Measurements from ENCODE around the gene LCE2B.

Gene LCE2B

GRCh38 chr1:152681616-152682015 lies 4.3 kb upstream of the LCE2B start:
- no peak for DNase-seq (ENCODE audit: low spot score)
- H3K4me1 Mint-ChIP-seq (ENCODE audit: low read depth), result no peaks in the 10 kb centered on the region
- H3K27me3 Mint-ChIP-seq (ENCODE audit: low read depth), result peaks cover 4% of the 10 kb centered on the region
- no peak overlapping the region for H3K27ac Mint-ChIP-seq
- H3K36me3 Mint-ChIP-seq (ENCODE audit: low read depth), result no peaks in the 10 kb centered on the region
- H3K9me3 Mint-ChIP-seq, result no peaks in the 10 kb centered on the region
- H3K4me3 Mint-ChIP-seq, result no peak overlapping the region

- Mint-ChIP-seq H3K4me1 (ENCODE audit: low read depth) (no peaks in the 10 kb centered on the region), H3K27me3 (ENCODE audit: low read depth) (peaks cover 2% of the 10 kb centered on the region), H3K9me3 (no peaks in the 10 kb centered on the region), H3K27ac (no peak overlapping the region), H3K36me3 (ENCODE audit: low read depth) (no peaks in the 10 kb centered on the region), H3K4me3 (no peak overlapping the region)
- DNase-seq (ENCODE audit: low spot score), result no peak
Measured at GRCh38 chr1:152683846-152684245, 2.1 kb upstream of the LCE2B start.

GRCh38 chr1:152697701-152698600 lies 12.0 kb downstream of the LCE2B start, which contains the start of gene LCE2A:
LCE2A (plus strand) TSS chr1:152698345; CDS start chr1:152698902, 557 bp downstream.
- no peak for DNase-seq (ENCODE audit: low spot score)
- Mint-ChIP-seq H3K9me3 (peaks cover 1% of the 10 kb centered on the region), H3K4me1 (ENCODE audit: low read depth) (no peaks in the 10 kb centered on the region), H3K27ac (no peak within 1 kb of the TSS), H3K27me3 (ENCODE audit: low read depth) (peaks cover 3% of the 10 kb centered on the region), H3K36me3 (ENCODE audit: low read depth) (no peaks in the 10 kb centered on the region), H3K4me3 (no peak within 1 kb of the TSS)

GRCh38 chr1:152699746-152700145 lies 13.8 kb downstream of the LCE2B start:
- Mint-ChIP-seq H3K36me3 (ENCODE audit: low read depth) (no peaks in the 10 kb centered on the region), H3K9me3 (no peaks in the 10 kb centered on the region), H3K4me1 (ENCODE audit: low read depth) (no peaks in the 10 kb centered on the region), H3K4me3 (no peak overlapping the region), H3K27me3 (ENCODE audit: low read depth) (peaks cover 8% of the 10 kb centered on the region), H3K27ac (no peak overlapping the region)
- DNase-seq (ENCODE audit: low spot score), result no peak

- Mint-ChIP-seq H3K4me3 (no peak within 1 kb of the TSS), H3K36me3 (ENCODE audit: low read depth) (no peaks in the 10 kb centered on the region), H3K27me3 (ENCODE audit: low read depth) (peaks cover 19% of the 10 kb centered on the region), H3K9me3 (no peaks in the 10 kb centered on the region), H3K27ac (no peak within 1 kb of the TSS), H3K4me1 (ENCODE audit: low read depth) (no peaks in the 10 kb centered on the region)
- no peak for DNase-seq (ENCODE audit: low spot score)
Measured at GRCh38 chr1:152707860-152708259, 21.9 kb downstream of the LCE2B start, which contains the start of gene LCE4A. LCE4A (plus strand) TSS chr1:152708160; CDS start chr1:152709076, 916 bp downstream.

- Mint-ChIP-seq H3K9me3 (no peaks in the 10 kb centered on the region), H3K4me3 (no peak overlapping the region), H3K4me1 (ENCODE audit: low read depth) (no peaks in the 10 kb centered on the region), H3K36me3 (ENCODE audit: low read depth) (no peaks in the 10 kb centered on the region), H3K27me3 (ENCODE audit: low read depth) (no peaks in the 10 kb centered on the region), H3K27ac (no peak overlapping the region)
- no peak for DNase-seq (ENCODE audit: low spot score)
Measured at GRCh38 chr1:152718238-152718637, 32.3 kb downstream of the LCE2B start.

- peaks cover 2% of the 10 kb centered on the region for H3K27me3 Mint-ChIP-seq (ENCODE audit: low read depth)
- no peaks in the 10 kb centered on the region for H3K36me3 Mint-ChIP-seq (ENCODE audit: low read depth)
- no peaks in the 10 kb centered on the region for H3K4me1 Mint-ChIP-seq (ENCODE audit: low read depth)
- no peak for DNase-seq (ENCODE audit: low spot score)
- no peaks in the 10 kb centered on the region for H3K9me3 Mint-ChIP-seq
- no peak overlapping the region for H3K4me3 Mint-ChIP-seq
- H3K27ac Mint-ChIP-seq, result no peak overlapping the region
Measured at GRCh38 chr1:152725261-152725660, 39.3 kb downstream of the LCE2B start.

- DNase-seq (ENCODE audit: low spot score), result no peak
- Mint-ChIP-seq H3K4me1 (ENCODE audit: low read depth) (no peaks in the 10 kb centered on the region), H3K36me3 (ENCODE audit: low read depth) (no peaks in the 10 kb centered on the region), H3K4me3 (no peak overlapping the region), H3K27me3 (ENCODE audit: low read depth) (peaks cover 2% of the 10 kb centered on the region), H3K27ac (no peak overlapping the region), H3K9me3 (no peaks in the 10 kb centered on the region)
Measured at GRCh38 chr1:152728986-152729385, 43.1 kb downstream of the LCE2B start.

GRCh38 chr1:152735648-152736047 lies 49.7 kb downstream of the LCE2B start:
- no peak for DNase-seq (ENCODE audit: low spot score)
- no peak overlapping the region for H3K4me3 Mint-ChIP-seq
- H3K9me3 Mint-ChIP-seq, result no peaks in the 10 kb centered on the region
- peaks cover 2% of the 10 kb centered on the region for H3K27me3 Mint-ChIP-seq (ENCODE audit: low read depth)
- no peak overlapping the region for H3K27ac Mint-ChIP-seq
- no peaks in the 10 kb centered on the region for H3K36me3 Mint-ChIP-seq (ENCODE audit: low read depth)
- H3K4me1 Mint-ChIP-seq (ENCODE audit: low read depth), result no peaks in the 10 kb centered on the region
